ENCODE data around the gene LRBA. TPM values are rescaled to one million over a fixed set of nuclear protein-coding genes. Genes with fewer than 3 reads are reported as not detected.
A peak's percentile ranks its signal among the peaks of the same experiment; 100 is the strongest.

LRBA gene
- total RNA-seq, 1 donor from 2014 or later = 39.9 TPM

- Histone ChIP-seq H3K36me3 (no peaks in the 10 kb centered on the region), H3K27ac (no peak overlapping the region), H3K9me3 (no peaks in the 10 kb centered on the region), H3K27me3 (no peaks in the 10 kb centered on the region), H3K4me3 (no peak overlapping the region), H3K4me1 (no peaks in the 10 kb centered on the region)
- intact Hi-C loops (cut with DNase I) = no loop called here
- no peak for DNase-seq
- no peak for ATAC-seq
- no peak for TF ChIP-seq CTCF (IDR thresholded peaks at IDR 0.05)
These were observed 433.4 kb downstream of the LRBA start for GRCh38 chr4:150581641-150582051.

- intact Hi-C loops (cut with DNase I) = no loop called here
- DNase-seq = no peak
- no peak for TF ChIP-seq CTCF (IDR thresholded peaks at IDR 0.05)
- Histone ChIP-seq H3K4me3 (no peak overlapping the region), H3K36me3 (no peaks in the 10 kb centered on the region), H3K27ac (no peak overlapping the region), H3K27me3 (no peaks in the 10 kb centered on the region), H3K9me3 (no peaks in the 10 kb centered on the region), H3K4me1 (no peaks in the 10 kb centered on the region)
- ATAC-seq = no peak
These were observed 434.0 kb downstream of the LRBA start for GRCh38 chr4:150581056-150581605.

- no peaks in the 10 kb centered on the region for H3K9me3 ChIP-seq
- H3K4me3 ChIP-seq = no peak overlapping the region
- intact Hi-C loops (cut with DNase I) = no loop called here
- no peaks in the 10 kb centered on the region for H3K36me3 ChIP-seq
- no peaks in the 10 kb centered on the region for H3K27me3 ChIP-seq
- DNase-seq (no peak), ATAC-seq (no peak)
- TF ChIP-seq CTCF (IDR thresholded peaks at IDR 0.05) = no peak
- H3K27ac ChIP-seq = no peak overlapping the region
- no peaks in the 10 kb centered on the region for H3K4me1 ChIP-seq
These were observed 434.8 kb downstream of the LRBA start for GRCh38 chr4:150580306-150580705.

- Histone ChIP-seq H3K27me3 (no peaks in the 10 kb centered on the region), H3K27ac (no peak overlapping the region), H3K4me3 (peak overlapping the region; percentile 30), H3K4me1 (no peaks in the 10 kb centered on the region), H3K36me3 (no peaks in the 10 kb centered on the region), H3K9me3 (no peaks in the 10 kb centered on the region)
- peak; percentile 53 for ATAC-seq
- intact Hi-C loops (cut with DNase I) = no loop called here
- TF ChIP-seq CTCF (IDR thresholded peaks at IDR 0.05) = no peak
- no peak for DNase-seq
These were observed 435.4 kb downstream of the LRBA start for GRCh38 chr4:150579551-150580234.

- Histone ChIP-seq H3K9me3 (no peaks in the 10 kb centered on the region), H3K4me3 (peak overlapping the region; percentile 30), H3K36me3 (no peaks in the 10 kb centered on the region), H3K27me3 (no peaks in the 10 kb centered on the region), H3K27ac (no peak overlapping the region), H3K4me1 (no peaks in the 10 kb centered on the region)
- intact Hi-C loops (cut with DNase I) = no loop called here
- ATAC-seq = no peak
- TF ChIP-seq CTCF (IDR thresholded peaks at IDR 0.05) = no peak
- DNase-seq = no peak
These were observed 436.2 kb downstream of the LRBA start for GRCh38 chr4:150578745-150579501.
